ENCODE data around the gene GPATCH2. TPM values are rescaled to one million over a fixed set of nuclear protein-coding genes. Genes with fewer than 3 reads are reported as not detected.
"Not testable (repeated sequence)": the region's sequence is repeated elsewhere in the genome, so short reads cannot be mapped to it uniquely, and the experiment has no call there.

Gene GPATCH2
- total RNA-seq, 1 experiment from 2014 or later: 15.7 TPM

DNA sequence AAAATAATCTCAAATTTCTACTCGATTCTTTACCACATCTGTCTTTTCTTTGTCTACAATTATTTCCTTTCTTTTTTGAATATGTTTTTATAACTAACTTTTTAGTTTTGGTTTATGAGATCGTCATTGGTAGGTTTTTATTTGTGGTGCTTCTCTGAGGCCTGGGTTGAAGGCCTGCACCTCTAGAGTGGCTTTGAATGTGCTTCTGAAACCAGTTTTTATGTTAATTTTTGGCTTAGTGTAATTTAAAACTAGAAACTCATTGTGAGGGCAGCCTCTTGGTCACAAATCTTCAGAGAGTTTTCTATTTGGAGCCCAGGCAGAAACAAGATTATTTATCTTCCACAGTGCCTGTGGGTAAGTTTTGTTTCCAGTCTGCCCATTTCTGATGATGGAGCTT, 187.0 kb downstream of the GPATCH2 start:
- no peak for DNase-seq (ENCODE audit: low read depth)

DNA sequence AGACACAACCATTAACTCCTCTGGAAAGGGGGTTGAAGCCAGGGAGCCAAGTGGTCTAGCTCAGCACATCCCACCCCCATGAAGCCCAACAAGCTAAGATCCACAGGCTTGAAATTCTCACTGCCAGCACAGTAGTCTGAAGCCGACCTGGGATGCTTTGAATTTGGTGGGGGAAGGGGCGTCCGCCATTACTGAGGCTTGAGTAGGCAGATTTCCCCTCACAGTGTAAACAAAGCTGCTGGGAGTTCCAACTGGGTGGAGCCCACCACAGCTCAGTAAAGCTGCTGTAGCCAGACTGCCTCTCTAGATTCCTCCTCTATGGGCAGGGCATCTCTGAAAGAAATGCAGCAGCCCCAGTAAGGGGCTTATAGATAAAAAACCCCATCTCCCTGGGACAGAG, 193.5 kb downstream of the GPATCH2 start:
- DNase-seq (ENCODE audit: low read depth): no peak

DNA sequence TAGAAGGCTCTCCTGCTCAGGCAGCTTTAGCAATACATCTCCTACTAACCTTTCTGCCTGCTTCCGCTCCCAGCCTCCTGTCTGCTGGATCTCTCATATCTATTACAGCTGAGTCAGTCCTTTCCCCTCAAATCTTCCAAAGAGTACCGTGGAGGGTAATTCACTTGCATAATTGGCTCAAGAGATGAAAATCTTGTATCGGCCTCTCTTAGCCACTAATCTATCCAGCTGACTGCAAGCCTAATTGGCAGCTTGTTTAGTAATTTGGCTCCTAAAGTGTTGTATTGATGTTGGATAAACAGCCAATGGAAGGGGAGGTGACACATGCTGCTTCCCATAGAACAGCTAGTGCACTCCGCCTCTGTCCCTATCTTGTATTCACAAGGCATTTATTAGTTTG, 195.7 kb downstream of the GPATCH2 start:
- DNase-seq (ENCODE audit: low read depth): no peak

DNA sequence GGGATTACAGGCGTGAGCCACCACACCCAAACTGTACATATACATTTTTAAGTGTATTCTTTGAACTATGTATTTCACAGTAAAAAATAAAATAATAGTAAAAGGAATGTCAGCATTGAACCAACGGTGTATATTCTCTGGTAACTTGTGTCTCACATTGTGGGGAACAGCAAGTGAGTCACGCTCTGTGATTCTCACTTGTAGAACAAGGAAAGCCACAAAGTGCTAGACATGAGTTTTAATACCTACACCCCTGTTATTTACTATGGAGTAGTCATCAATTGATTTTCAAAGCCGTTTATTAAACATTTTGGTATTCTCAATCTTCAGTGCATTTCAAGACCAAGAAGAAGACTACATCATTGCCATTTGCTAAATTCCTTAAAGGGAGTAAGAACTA, 197.2 kb downstream of the GPATCH2 start:
- no peak for DNase-seq (ENCODE audit: low read depth)

GRCh38 chr1:217432339-217432738, 198.6 kb downstream of the GPATCH2 start:
- DNase-seq (ENCODE audit: low read depth): no peak

- DNase-seq (ENCODE audit: low read depth): no peak
These were observed 199.5 kb downstream of the GPATCH2 start for GRCh38 chr1:217431395-217431794.

DNA sequence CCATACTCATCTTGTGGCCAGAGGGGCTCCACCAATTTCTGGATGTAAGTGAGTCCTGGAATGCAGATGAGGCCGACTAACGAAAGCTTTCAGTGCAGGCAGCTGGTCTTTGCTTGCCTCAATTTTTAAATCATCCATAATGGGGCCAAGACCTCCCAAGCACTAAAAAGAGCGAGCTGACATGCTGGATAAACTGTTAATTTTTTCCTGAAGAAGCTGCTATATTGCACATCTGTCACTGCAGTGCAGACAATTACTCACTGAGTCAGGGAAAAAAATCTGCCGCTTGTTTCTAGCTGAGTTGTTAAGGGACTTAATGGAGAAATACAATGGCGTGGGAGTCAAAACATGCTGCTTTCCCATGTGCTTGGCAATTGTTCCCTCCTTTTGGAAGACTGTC, 205.5 kb downstream of the GPATCH2 start:
- DNase-seq (ENCODE audit: low read depth): no peak

GRCh38 chr1:217419194-217419551, 211.7 kb downstream of the GPATCH2 start:
- no peak for DNase-seq (ENCODE audit: low read depth)

DNA sequence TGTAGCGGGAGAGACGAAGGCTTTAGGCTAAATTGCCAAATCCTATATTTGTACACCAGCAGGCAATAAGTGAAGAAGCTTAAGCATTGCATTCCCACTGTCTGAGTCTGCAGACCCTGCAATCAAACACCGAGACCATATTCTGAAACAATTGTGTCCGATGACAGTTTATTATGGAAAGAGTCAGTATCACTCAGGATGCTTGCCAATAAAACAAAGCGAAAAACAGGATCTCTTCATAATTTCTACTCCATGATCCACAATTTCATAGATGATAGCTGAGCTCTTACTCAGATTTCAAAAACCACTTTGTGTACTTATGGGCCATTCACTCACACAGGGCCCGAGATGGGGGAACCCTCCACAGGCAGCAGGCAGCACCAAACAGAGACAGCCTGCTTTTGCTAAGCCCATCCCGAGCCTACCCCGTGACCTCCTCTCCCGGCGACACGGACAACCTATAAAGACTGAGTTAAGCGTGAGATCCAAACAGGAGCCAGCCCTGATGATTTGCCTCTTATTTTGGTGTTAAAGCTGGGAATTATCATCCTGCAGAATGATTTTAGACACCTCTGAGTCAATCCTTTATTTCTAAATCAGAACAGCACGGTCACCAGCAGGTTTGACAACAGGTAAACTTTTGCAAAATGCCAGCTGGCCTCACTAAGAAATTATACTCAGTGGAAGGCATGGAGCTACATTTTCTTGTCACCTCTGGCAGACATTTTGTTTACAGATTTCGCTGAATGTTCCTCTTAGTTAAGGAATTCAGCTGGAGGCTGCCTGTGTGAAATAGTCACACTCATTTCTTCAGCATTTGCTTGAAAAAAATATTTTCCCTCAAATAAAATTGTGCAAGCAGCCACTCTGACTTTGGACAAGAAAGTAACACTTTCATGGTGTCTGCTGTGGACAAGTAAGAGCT, 212.4 kb downstream of the GPATCH2 start:
- no peak for DNase-seq (ENCODE audit: low read depth)

DNA sequence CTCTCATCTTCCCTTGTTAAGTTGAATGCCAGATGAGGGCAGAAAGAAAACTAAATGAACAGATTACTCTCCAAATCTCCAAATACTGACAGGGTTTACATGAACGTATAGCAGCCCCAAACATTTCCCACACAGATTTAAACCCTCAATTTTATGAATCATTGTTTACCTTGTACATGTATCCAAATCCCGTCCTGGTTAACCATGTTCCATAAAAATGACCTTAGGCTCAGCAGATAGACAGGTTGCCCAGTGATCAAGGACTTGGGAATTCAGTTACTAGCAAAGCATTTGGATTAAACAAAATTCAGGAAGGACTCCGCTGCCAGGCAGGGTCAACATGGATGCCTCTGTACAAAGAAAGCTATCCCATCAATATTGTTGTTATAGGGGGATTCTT, 213.5 kb downstream of the GPATCH2 start:
- DNase-seq (ENCODE audit: low read depth): peak; percentile 2

GRCh38 chr1:217407534-217408001, 223.3 kb downstream of the GPATCH2 start:
- DNase-seq (ENCODE audit: low read depth): no peak

DNA sequence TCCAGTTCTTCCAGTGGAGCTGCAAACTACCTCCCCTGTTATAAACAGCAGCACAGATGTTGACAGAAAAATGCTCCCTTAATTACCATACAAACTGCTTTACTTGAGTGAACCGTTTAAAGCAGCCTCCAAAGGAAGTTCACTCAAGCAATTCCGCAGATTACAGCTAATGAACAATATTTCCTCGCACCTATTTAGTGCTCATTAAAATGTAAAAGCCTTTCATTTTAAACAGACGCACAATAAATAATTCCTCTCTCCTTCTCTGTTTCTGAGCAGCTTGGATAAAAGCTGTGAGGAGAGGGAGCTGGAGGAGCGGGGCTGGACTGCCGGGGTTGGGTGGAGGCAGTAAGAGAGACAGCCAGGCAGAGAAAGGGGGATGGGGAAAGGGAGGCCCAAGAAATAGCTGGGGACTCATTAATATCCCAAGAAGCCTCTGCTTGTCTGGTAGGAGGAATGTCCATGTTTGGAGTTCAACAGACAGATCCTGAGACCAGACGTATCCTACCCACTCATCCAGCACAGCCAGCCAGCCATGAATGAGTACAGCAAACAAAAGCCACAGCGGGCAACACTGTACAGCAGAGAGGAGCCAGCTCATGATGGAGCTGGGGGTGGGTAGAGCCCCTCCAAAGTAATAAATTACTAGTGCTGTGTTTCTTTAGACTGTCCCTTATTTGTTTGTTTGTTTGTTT, 227.7 kb downstream of the GPATCH2 start:
- no peak for DNase-seq (ENCODE audit: low read depth)

DNA sequence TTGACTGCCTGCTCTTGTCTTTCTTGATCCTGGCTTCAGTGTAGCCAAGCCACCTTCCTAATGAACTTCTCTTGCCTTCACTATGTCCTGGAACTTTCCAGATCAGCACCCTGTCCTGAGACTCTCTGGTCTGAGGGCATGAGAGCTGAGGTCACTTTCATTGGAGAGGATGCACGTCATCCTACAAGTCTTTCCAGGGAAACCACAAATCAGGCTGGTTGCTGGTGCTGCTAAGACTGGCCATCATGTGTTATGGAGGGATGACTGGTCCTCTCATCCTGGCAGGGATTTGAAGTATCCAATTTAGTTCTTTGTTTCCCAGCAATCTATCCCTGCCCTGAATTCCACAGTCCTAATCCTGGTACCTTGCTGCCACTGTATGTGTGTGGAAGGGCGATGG, 228.6 kb downstream of the GPATCH2 start:
- DNase-seq (ENCODE audit: low read depth): peak; percentile 17

- DNase-seq (ENCODE audit: low read depth): no peak
These were observed 237.0 kb downstream of the GPATCH2 start for GRCh38 chr1:217393896-217394295.

GRCh38 chr1:217392441-217392840, 238.4 kb downstream of the GPATCH2 start:
- DNase-seq (ENCODE audit: low read depth): no peak

GRCh38 chr1:217389895-217390294, 241.0 kb downstream of the GPATCH2 start:
- no peak for DNase-seq (ENCODE audit: low read depth)

DNA sequence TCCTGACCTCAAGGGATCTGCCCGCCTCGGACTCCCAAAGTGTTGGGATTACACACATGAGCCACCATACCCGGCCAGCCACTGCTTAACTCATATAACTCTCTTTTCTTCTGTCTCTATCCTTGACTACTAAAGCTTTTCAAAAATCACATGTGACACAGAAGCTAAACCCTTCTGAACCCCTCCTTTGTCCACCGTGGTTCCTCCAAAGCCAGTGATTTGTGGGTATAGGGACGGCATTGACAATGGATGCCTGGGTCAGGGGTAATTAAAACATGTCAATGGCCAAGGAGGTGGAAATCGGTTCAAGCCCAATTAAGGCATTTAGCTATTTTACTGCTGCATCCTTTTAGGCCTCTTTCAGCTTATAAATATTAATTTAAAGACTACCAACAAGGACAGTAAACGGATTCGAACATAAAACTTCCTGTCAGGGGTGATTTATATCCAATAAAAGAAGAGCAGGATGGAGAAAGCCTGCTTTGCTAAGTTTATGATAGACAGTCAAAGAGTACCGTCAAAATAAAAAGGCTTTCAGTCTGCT, 242.3 kb downstream of the GPATCH2 start:
- DNase-seq (ENCODE audit: low read depth): no peak

GRCh38 chr1:217381773-217382172, 249.1 kb downstream of the GPATCH2 start:
- DNase-seq (ENCODE audit: low read depth): not testable (repeated sequence)

- DNase-seq (ENCODE audit: low read depth): not testable (repeated sequence)
These were observed 251.1 kb downstream of the GPATCH2 start for GRCh38 chr1:217379804-217380203.

GRCh38 chr1:217379336-217379735, 251.6 kb downstream of the GPATCH2 start:
- DNase-seq (ENCODE audit: low read depth): no peak
